H54 (cell line): ENCODE data around the gene TBC1D23.

ENCODE experiments used
- DNase-seq: peaks from one replicate; pipeline ENCODE4 v3.0.0; 2011; ENCODE audit warnings: low spot score, mixed read lengths; ENCODE audit not compliant: insufficient read length
- FAIRE-seq: peaks from 3 replicates; lab custom pipeline; 2011; peaks lifted over from hg19 to GRCh38; lab: Jason Lieb, UNC
- POLR2A ChIP-seq: IDR thresholded peaks from 2 replicates; pipeline ENCODE4 v1.6.1; 2011; ENCODE audit warnings: low read depth, mild to moderate bottlenecking, low read length

Gene TBC1D23

DNA sequence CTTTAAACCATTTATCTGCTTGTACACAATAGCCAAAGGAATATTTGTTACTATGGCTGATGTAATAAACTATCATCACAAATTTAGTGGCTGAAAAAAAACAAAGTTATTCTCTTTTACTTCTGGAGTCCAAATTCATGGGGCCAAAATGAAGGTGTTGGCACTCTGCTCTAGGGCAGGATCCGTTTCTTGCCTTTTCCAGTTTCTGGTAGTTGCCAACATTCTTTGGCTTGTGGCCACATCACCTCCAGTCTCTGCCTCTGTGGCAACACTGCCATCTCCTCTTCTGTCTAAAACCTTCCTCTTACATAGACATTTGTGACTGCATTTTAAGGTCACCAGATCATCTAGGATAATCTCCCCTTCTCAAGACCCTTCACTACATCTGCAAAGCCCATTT lies 101.1 kb downstream of the TBC1D23 start:
- FAIRE-seq: no peak
- DNase-seq: no peak
- no peak for TF ChIP-seq POLR2A

DNA sequence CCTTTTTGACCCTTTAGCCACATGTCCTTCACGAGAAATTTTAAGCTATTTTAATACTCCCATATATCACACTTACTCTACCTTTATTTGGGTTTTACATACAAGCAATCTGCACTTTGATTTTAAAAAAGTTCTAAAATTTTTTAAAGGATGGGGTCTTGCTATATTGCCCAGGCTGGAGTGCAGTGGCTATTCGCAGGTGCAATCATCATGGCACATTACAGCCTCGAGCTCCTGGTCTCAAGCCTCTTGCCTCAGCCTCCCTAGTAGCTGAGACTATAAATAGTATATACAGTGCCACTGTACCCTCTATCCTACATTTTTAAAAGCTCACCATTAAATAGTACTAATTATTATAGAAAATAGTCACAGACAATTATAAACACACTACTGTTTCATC lies 103.6 kb downstream of the TBC1D23 start:
- DNase-seq (no peak), FAIRE-seq (no peak)
- TF ChIP-seq POLR2A: no peak

GRCh38 chr3:100366424-100366823 lies 105.6 kb downstream of the TBC1D23 start:
- DNase-seq: no peak
- FAIRE-seq: no peak
- TF ChIP-seq POLR2A: no peak

- TF ChIP-seq POLR2A: no peak
- FAIRE-seq (no peak), DNase-seq (no peak)
Measured at GRCh38 chr3:100368441-100368840, 107.6 kb downstream of the TBC1D23 start.

DNA sequence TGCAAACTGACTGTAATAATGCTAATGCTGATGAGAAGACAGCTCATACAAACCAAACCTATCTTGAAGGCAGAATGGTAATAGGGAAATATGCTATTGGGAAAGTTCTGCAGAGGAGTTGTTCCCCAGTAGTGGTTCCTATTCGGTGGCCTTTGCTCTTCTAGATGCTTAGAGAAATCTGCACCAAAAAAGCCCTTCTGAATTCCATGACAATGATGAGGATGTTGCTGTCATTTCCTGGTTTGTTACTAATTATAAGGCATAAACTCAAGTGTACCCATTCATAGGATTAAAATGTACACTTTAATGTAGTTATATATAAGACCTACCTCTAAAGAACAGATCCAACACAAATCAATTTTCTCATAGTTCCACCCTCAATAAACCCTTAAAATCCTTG lies 110.0 kb downstream of the TBC1D23 start:
- FAIRE-seq (no peak), DNase-seq (no peak)
- TF ChIP-seq POLR2A: no peak

DNA sequence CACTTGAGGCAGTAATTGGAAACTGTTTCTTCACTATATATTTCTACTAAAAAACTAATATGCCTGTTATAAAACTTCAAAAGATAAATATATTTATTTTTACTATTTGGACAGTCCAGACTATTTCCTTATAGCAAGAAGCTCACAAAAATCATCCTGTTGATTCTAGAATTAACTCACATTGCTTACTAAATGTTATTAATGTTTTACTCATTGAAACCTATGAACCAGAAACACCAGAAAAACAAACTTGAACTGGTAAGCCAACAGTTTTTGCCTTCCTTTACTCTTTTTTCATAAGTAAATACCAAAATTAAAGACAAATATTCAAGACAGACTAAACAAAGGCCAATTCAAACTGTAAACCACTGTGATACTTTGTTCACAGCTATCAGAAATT lies 113.7 kb downstream of the TBC1D23 start:
- no peak for FAIRE-seq
- TF ChIP-seq POLR2A: no peak

More for the DNA sequence above, 113.7 kb downstream of the TBC1D23 start:
- DNase-seq: no peak
